H9 (cell line): Measurements from ENCODE around the gene PPP1R17. TPM values are rescaled to one million over a fixed set of nuclear protein-coding genes. Genes with fewer than 3 reads are reported as not detected.

Experiments used
- DNase-seq: peaks from one replicate; pipeline ENCODE4 v3.0.0-alpha.2; 2017
- H2AFZ ChIP-seq: one replicate; pipeline ENCODE4 v1.6.1; 2013; ENCODE audit warnings: mild to moderate bottlenecking, low read length, control low read depth, moderate library complexity
- H2AK5ac ChIP-seq: 2 replicates; pipeline ENCODE4 v1.6.1; 2013; ENCODE audit warnings: low read length, control low read depth, mixed read lengths; ENCODE audit not compliant: insufficient read length
- H2BK120ac ChIP-seq: one replicate; pipeline ENCODE4 v1.6.1; 2013; ENCODE audit warnings: low read depth, mild to moderate bottlenecking, low read length, control low read depth, inconsistent platforms; ENCODE audit not compliant: poor library complexity, severe bottlenecking
- H2BK12ac ChIP-seq: 2 replicates; pipeline ENCODE4 v1.6.1; 2013; ENCODE audit warnings: low read length, control low read depth, mixed read lengths, low read depth; ENCODE audit not compliant: insufficient read length
- H2BK15ac ChIP-seq: 2 replicates; pipeline ENCODE4 v1.6.1; 2013; ENCODE audit warnings: low read depth, low read length, control low read depth
- H2BK20ac ChIP-seq: one replicate; pipeline ENCODE4 v1.6.1; 2013; ENCODE audit warnings: low read depth, mild to moderate bottlenecking, low read length, control low read depth, inconsistent platforms; ENCODE audit not compliant: poor library complexity, severe bottlenecking
- H2BK5ac ChIP-seq: 2 replicates; pipeline ENCODE4 v1.6.1; 2013; ENCODE audit warnings: low read length, control low read depth, mixed read lengths; ENCODE audit not compliant: insufficient read length
- H3K14ac ChIP-seq: 2 replicates; pipeline ENCODE4 v1.6.1; 2013; ENCODE audit warnings: low read length, control low read depth; ENCODE audit not compliant: insufficient read depth
- H3K18ac ChIP-seq: 2 replicates; pipeline ENCODE4 v1.6.1; 2013; ENCODE audit warnings: low read depth, mild to moderate bottlenecking, mixed read lengths, low read length, control low read depth; ENCODE audit not compliant: insufficient read length
- H3K23ac ChIP-seq: 2 replicates; pipeline ENCODE4 v1.6.1; 2013; ENCODE audit warnings: low read length, control low read depth, mixed read lengths, low read depth; ENCODE audit not compliant: insufficient read length
- H3K23me2 ChIP-seq: 2 replicates; pipeline ENCODE4 v1.6.1; 2013; ENCODE audit warnings: low read depth, mild to moderate bottlenecking, mixed read lengths, low read length, control low read depth; ENCODE audit not compliant: insufficient read length, poor library complexity, severe bottlenecking
- H3K27ac ChIP-seq: 2 replicates; pipeline ENCODE4 v1.5.1; 2013; ENCODE audit warnings: low read length, control low read depth, mixed read lengths, low read depth; ENCODE audit not compliant: insufficient read length
- H3K27me3 ChIP-seq: 2 replicates; pipeline ENCODE4 v1.6.1; 2013; ENCODE audit warnings: low read length, control low read depth, inconsistent platforms; ENCODE audit not compliant: insufficient read depth
- H3K4ac ChIP-seq: 2 replicates; pipeline ENCODE4 v1.6.1; 2013; ENCODE audit warnings: low read depth, mild to moderate bottlenecking, control low read depth, inconsistent platforms, low read length, moderate library complexity
- H3K4me1 ChIP-seq: 2 replicates; pipeline ENCODE4 v1.6.1; 2013; ENCODE audit warnings: low read length, control low read depth, inconsistent platforms; ENCODE audit not compliant: insufficient read depth
- H3K4me2 ChIP-seq: 2 replicates; pipeline ENCODE4 v1.6.1; 2013; ENCODE audit warnings: low read length, control low read depth, mixed read lengths; ENCODE audit not compliant: insufficient read length, insufficient read depth
- H3K56ac ChIP-seq: 2 replicates; pipeline ENCODE4 v1.6.1; 2013; ENCODE audit warnings: low read depth, mild to moderate bottlenecking, mixed read lengths, low read length, control low read depth; ENCODE audit not compliant: insufficient read length
- H3K79me1 ChIP-seq: 2 replicates; pipeline ENCODE4 v1.6.1; 2013; ENCODE audit warnings: low read depth, mild to moderate bottlenecking, moderate library complexity, low read length, control low read depth, inconsistent platforms; ENCODE audit not compliant: insufficient read depth, poor library complexity, severe bottlenecking
- H3K79me2 ChIP-seq: 2 replicates; pipeline ENCODE4 v1.6.1; 2013; ENCODE audit warnings: low read length, control low read depth, inconsistent platforms; ENCODE audit not compliant: insufficient read depth
- H3K9ac ChIP-seq: 2 replicates; pipeline ENCODE4 v1.6.1; 2013; ENCODE audit warnings: low read length, control low read depth, mixed read lengths; ENCODE audit not compliant: insufficient read length; ENCODE audit errors: extremely low read depth
- H3K9me3 ChIP-seq: one replicate; pipeline ENCODE4 v1.6.1; 2013; ENCODE audit warnings: low read depth, low read length, inconsistent platforms; ENCODE audit not compliant: control insufficient read depth
- H3T11ph ChIP-seq: one replicate; pipeline ENCODE4 v1.6.1; 2013; ENCODE audit warnings: mild to moderate bottlenecking, low read length, control low read depth, inconsistent platforms
- H4K20me1 ChIP-seq: one replicate; pipeline ENCODE4 v1.6.1; 2013; ENCODE audit not compliant: control insufficient read depth, insufficient read length, insufficient read depth
- H4K5ac ChIP-seq: 2 replicates; pipeline ENCODE4 v1.6.1; 2013; ENCODE audit warnings: low read depth, mild to moderate bottlenecking, mixed read lengths, low read length, control low read depth; ENCODE audit not compliant: insufficient read length
- H4K8ac ChIP-seq: replicated peaks from 2 replicates; pipeline ENCODE4 v1.6.1; 2013; ENCODE audit warnings: low read length, control low read depth, mixed read lengths, low read depth; ENCODE audit not compliant: insufficient read length
- H4K91ac ChIP-seq: 2 replicates; pipeline ENCODE4 v1.6.1; 2013; ENCODE audit warnings: low read depth, mild to moderate bottlenecking, moderate library complexity, mixed read lengths, low read length, control low read depth; ENCODE audit not compliant: insufficient read length
- H3K27ac Mint-ChIP-seq, 3 experiments: 2 replicates in 2 of 3; 3 replicates in 1 of 3; pipeline ENCODE4 v1.8.0; 2020 to 2021; ENCODE audit warnings: mixed read lengths in 3 of 3, mild to moderate bottlenecking in 1 of 3, moderate library complexity in 1 of 3
- H3K27me3 Mint-ChIP-seq: 2 replicates; pipeline ENCODE4 v1.8.0; 2021; ENCODE audit warnings: low read depth, mild to moderate bottlenecking, moderate library complexity, mixed read lengths
- H3K36me3 Mint-ChIP-seq, 3 experiments: 2 replicates in 2 of 3; 3 replicates in 1 of 3; pipeline ENCODE4 v1.8.0; 2020 to 2021; ENCODE audit warnings: low read depth in 3 of 3, mixed read lengths in 3 of 3; ENCODE audit not compliant: insufficient read depth in 1 of 3
- H3K4me1 Mint-ChIP-seq, 2 experiments: 2 replicates each; pipeline ENCODE4 v1.8.0; 2020; ENCODE audit warnings: mixed read lengths in 2 of 2
- H3K4me3 Mint-ChIP-seq, 2 experiments: 2 replicates in 1 of 2; 3 replicates in 1 of 2; pipeline ENCODE4 v1.8.0; 2020 to 2021; ENCODE audit warnings: mild to moderate bottlenecking in 2 of 2, mixed read lengths in 2 of 2, moderate library complexity in 1 of 2
- H3K9me3 Mint-ChIP-seq, 2 experiments: 2 replicates in 1 of 2; 3 replicates in 1 of 2; pipeline ENCODE4 v1.8.0; 2020; ENCODE audit warnings: mild to moderate bottlenecking in 2 of 2, mixed read lengths in 2 of 2, moderate library complexity in 1 of 2
- CTCF ChIP-seq: fragments of 200-600 bp; sonication (generic); conservative IDR thresholded peaks from 3 replicates; pipeline ENCODE4 v1.8.0; 2021; ENCODE audit warnings: antibody characterized with exemption, mild to moderate bottlenecking
- WGBS: extraction: QIAGEN DNeasy Blood & Tissue Kit; methylation state at CpG from one replicate; pipeline ENCODE4 v1.1.7; 2013; ENCODE audit warnings: missing lambda C conversion rate, low lambda C conversion rate, mixed read lengths; ENCODE audit not compliant: insufficient read length; ENCODE audit errors: extremely low coverage; 5-methylcytosine and 5-hydroxymethylcytosine counted together
- total RNA-seq: library from RNA; stranded (reverse); gene quantifications from 2 replicates; pipeline ENCODE4 v1.2.1, GENCODE V29; 2021

The PPP1R17 gene
- total RNA-seq, 1 experiment from 2014 or later, result 1.2 TPM

GRCh38 chr7:31648880-31649279, 38.1 kb upstream of the PPP1R17 start:
- H3K9me3 Mint-ChIP-seq, result no peaks in the 10 kb centered on the region; a peak in 1 of 5 replicates
- H3K27ac Mint-ChIP-seq, result no peak overlapping the region
- H4K8ac ChIP-seq, result no peak overlapping the region
- H3T11ph ChIP-seq, result no peak overlapping the region
- WGBS, result no CpG with 5 or more reads among the region's 4 CpGs
- H3K18ac ChIP-seq, result no peak overlapping the region
- H3K9ac ChIP-seq, result no peak overlapping the region
- H3K4me3 Mint-ChIP-seq, result no peak overlapping the region
- H3K27ac ChIP-seq, result no peak overlapping the region
- no peaks in the 10 kb centered on the region for H3K9me3 ChIP-seq
- H3K4ac ChIP-seq, result no peak overlapping the region
- H2BK15ac ChIP-seq, result no peak overlapping the region
- no peaks in the 10 kb centered on the region for H3K27me3 ChIP-seq
- H3K4me1 Mint-ChIP-seq, result peaks cover 47 to 68% of the 10 kb centered on the region in 2 experiments
- no peak overlapping the region for H3K56ac ChIP-seq
- H3K79me2 ChIP-seq, result no peaks in the 10 kb centered on the region
- no peak overlapping the region for H3K4me2 ChIP-seq
- no peak overlapping the region for H2BK12ac ChIP-seq
- no peak overlapping the region for H4K91ac ChIP-seq
- peaks cover 12% of the 10 kb centered on the region for H3K27me3 Mint-ChIP-seq
- H4K5ac ChIP-seq, result no peak overlapping the region
- H4K20me1 ChIP-seq, result no peaks in the 10 kb centered on the region
- no peak overlapping the region for H3K23ac ChIP-seq
- peaks cover 14% of the 10 kb centered on the region; the same call in 1 of the 2 replicates for H3K4me1 ChIP-seq
- no peak overlapping the region for H2BK5ac ChIP-seq
- no peaks in the 10 kb centered on the region for H3K23me2 ChIP-seq
- no peak for DNase-seq
- no peak overlapping the region for H3K14ac ChIP-seq
- no peaks in the 10 kb centered on the region for H3K79me1 ChIP-seq
- no peak overlapping the region for H2BK20ac ChIP-seq
- TF ChIP-seq CTCF, result no peak
- no peak overlapping the region for H2AFZ ChIP-seq
- H3K36me3 Mint-ChIP-seq, result no peaks in the 10 kb centered on the region; a peak in 1 of 7 replicates
- H2BK120ac ChIP-seq, result no peak overlapping the region
- no peak overlapping the region for H2AK5ac ChIP-seq
